HepG2 (cell line): Measurements from ENCODE around the gene FGF19. TPM values are rescaled to one million over a fixed set of nuclear protein-coding genes. Genes with fewer than 3 reads are reported as not detected.

Experiments used
- CHCHD3 ChIP-seq: sonication (generic); formaldehyde crosslinking; IDR thresholded peaks from 2 replicates; pipeline ENCODE4 v1.8.0; 2022; ENCODE audit warnings: mild to moderate bottlenecking, missing genetic modification reagents, moderate library complexity
- JARID2 ChIP-seq: sonication (generic); formaldehyde crosslinking; IDR thresholded peaks from 2 replicates; pipeline ENCODE4 v1.8.1; 2023; ENCODE audit warnings: missing genetic modification reagents, inconsistent platforms; ENCODE audit not compliant: insufficient replicate concordance
- KLF15 ChIP-seq: sonication (generic); formaldehyde crosslinking; IDR thresholded peaks from 2 replicates; pipeline ENCODE4 v1.8.1; 2023; ENCODE audit warnings: borderline replicate concordance, mild to moderate bottlenecking, inconsistent platforms, missing genetic modification reagents, mixed read lengths
- NFRKB ChIP-seq: fragments of 450-650 bp; IDR thresholded peaks from 2 replicates; pipeline ENCODE4 v1.6.1; 2017
- NONO ChIP-seq, 2 experiments: fragments of 450-650 bp in 1 of 2; sonication (generic) in 1 of 2; formaldehyde crosslinking in 1 of 2; IDR thresholded peaks in 1 of 2; conservative IDR thresholded peaks in 1 of 2; 2 replicates each; pipeline versions ENCODE4 v1.6.1 to v1.8.0; 2017 to 2022; ENCODE audit warnings: mild to moderate bottlenecking in 1 of 2, missing genetic modification reagents in 1 of 2, moderate library complexity in 1 of 2
- PAF1 ChIP-seq: IDR thresholded peaks from 2 replicates; pipeline ENCODE4 v1.6.1; 2016; ENCODE audit warnings: missing genetic modification reagents, missing compliant biosample characterization
- PCBP1 ChIP-seq: fragments of 200-400 bp; formaldehyde crosslinking; IDR thresholded peaks from 2 replicates; pipeline ENCODE4 v1.6.1; 2017; ENCODE audit warnings: mild to moderate bottlenecking, low read depth, low read length, borderline replicate concordance
- ZNF530 ChIP-seq: sonication (generic); formaldehyde crosslinking; IDR thresholded peaks from 2 replicates; pipeline ENCODE4 v1.5.0; 2020; ENCODE audit warnings: low read depth, mild to moderate bottlenecking, missing genetic modification reagents
- ZNF549 ChIP-seq: sonication (generic); formaldehyde crosslinking; IDR thresholded peaks from 2 replicates; pipeline ENCODE4 v1.5.0; 2020; ENCODE audit warnings: missing genetic modification reagents
- polyA plus RNA-seq, 8 experiments: library from polyadenylated mRNA; depleted of rRNA in 3 of 8; stranded (reverse) in 7 of 8; unstranded in 1 of 8; fragments of >200 nt; fragmentation: Illumina TruSeq in 4 of 8; extraction: Trizol in 4 of 8; gene quantifications; 2 replicates each; pipeline versions ENCODE4 v1.2.1 to v1.2.3, GENCODE V29; 2011 to 2016; ENCODE audit warnings: low read depth in 4 of 8, missing spikeins in 1 of 8, mixed read lengths in 1 of 8; ENCODE audit not compliant: insufficient read depth in 1 of 8
- total RNA-seq, 5 experiments: library from RNA; depleted of rRNA; stranded (reverse); fragments of >200 nt; fragmentation: Illumina TruSeq; extraction: Trizol; gene quantifications; 2 replicates each; pipeline ENCODE4 v1.2.3, GENCODE V29; 2016; ENCODE audit warnings: low read depth in 1 of 5
- TF ChIP-seq, protein P1 (sequence below), 2 experiments: sonication (generic) in 1 of 2; formaldehyde crosslinking in 1 of 2; IDR thresholded peaks; 2 replicates each; pipeline versions ENCODE4 v1.6.1 to v1.9.0; 2014 to 2022; ENCODE audit warnings: antibody characterized with exemption in 1 of 2, borderline replicate concordance in 1 of 2, inconsistent platforms in 1 of 2, low read depth in 1 of 2, missing genetic modification reagents in 1 of 2
- TF ChIP-seq, protein P2 (sequence below): sonication (generic); formaldehyde crosslinking; IDR thresholded peaks from 2 replicates; pipeline ENCODE4 v1.4.0; 2020; ENCODE audit warnings: missing genetic modification reagents
- TF ChIP-seq, protein P3 (sequence below): sonication (generic); formaldehyde crosslinking; IDR thresholded peaks from 2 replicates; pipeline ENCODE4 v1.8.1; 2023; ENCODE audit warnings: mild to moderate bottlenecking, moderate library complexity, missing genetic modification reagents
- TF ChIP-seq, protein P4 (sequence below): sonication (generic); formaldehyde crosslinking; IDR thresholded peaks from 2 replicates; pipeline ENCODE4; 2020; ENCODE audit warnings: missing genetic modification reagents, mild to moderate bottlenecking, borderline replicate concordance

Gene FGF19
- total and polyA plus RNA-seq, 2 of the 13 experiments (the other 11 are each of a cell fraction or from before 2014, with no cell fraction given) = 0.07 TPM; not detected in 1

DNA sequence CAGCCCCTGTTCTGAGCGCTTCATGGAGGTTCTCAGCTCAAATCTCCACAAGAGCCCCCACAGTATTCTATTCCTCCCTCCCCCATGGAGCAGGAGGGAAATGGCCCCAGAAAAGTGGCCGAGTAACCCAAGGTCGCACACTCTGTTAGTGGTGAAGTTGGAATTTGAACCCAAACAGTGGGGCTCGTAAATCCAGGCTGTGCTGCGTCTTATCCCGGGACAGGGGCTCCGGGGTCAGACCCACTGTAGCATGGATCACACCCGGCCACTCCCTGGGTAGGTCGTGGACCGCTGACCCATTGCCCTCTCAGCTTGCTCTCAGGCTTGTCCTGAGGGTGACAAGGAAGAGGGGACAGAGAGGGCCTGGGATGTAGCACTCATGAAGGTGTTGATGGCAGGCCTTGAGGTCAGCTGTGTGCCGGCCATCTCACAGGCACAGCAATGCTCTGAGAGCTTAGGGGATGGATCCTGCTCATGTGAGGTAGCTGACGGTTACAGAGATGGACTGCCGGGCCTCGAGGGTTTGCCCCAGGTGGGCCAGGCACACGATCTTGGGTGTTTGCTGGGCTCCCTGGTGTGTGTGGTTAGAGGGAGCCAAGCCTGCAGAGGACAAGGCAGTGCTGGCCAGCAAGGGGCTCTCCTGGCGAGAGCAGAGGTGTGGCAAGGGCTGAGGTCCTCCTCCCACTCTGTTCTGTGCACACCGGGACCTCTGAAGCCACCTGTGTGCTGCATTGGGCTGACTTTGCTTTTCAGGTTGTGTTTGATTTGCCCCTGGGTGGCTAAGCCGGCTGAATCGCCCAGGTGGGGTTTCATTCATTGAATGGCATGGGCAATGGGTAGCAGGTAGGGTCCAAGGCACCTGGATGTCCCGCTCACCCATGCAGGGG lies 2.3 kb upstream of the FGF19 start (continued):
- TF ChIP-seq, protein P1, sequence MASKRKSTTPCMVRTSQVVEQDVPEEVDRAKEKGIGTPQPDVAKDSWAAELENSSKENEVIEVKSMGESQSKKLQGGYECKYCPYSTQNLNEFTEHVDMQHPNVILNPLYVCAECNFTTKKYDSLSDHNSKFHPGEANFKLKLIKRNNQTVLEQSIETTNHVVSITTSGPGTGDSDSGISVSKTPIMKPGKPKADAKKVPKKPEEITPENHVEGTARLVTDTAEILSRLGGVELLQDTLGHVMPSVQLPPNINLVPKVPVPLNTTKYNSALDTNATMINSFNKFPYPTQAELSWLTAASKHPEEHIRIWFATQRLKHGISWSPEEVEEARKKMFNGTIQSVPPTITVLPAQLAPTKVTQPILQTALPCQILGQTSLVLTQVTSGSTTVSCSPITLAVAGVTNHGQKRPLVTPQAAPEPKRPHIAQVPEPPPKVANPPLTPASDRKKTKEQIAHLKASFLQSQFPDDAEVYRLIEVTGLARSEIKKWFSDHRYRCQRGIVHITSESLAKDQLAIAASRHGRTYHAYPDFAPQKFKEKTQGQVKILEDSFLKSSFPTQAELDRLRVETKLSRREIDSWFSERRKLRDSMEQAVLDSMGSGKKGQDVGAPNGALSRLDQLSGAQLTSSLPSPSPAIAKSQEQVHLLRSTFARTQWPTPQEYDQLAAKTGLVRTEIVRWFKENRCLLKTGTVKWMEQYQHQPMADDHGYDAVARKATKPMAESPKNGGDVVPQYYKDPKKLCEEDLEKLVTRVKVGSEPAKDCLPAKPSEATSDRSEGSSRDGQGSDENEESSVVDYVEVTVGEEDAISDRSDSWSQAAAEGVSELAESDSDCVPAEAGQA (IDR thresholded peaks at IDR 0.05; ENCODE audit: low read depth) = no peak
- TF ChIP-seq, protein P1 (CRISPR knock-in tag; IDR thresholded peaks at IDR 0.05; ENCODE audit: borderline replicate concordance) = no peak
- TF ChIP-seq, protein P2, sequence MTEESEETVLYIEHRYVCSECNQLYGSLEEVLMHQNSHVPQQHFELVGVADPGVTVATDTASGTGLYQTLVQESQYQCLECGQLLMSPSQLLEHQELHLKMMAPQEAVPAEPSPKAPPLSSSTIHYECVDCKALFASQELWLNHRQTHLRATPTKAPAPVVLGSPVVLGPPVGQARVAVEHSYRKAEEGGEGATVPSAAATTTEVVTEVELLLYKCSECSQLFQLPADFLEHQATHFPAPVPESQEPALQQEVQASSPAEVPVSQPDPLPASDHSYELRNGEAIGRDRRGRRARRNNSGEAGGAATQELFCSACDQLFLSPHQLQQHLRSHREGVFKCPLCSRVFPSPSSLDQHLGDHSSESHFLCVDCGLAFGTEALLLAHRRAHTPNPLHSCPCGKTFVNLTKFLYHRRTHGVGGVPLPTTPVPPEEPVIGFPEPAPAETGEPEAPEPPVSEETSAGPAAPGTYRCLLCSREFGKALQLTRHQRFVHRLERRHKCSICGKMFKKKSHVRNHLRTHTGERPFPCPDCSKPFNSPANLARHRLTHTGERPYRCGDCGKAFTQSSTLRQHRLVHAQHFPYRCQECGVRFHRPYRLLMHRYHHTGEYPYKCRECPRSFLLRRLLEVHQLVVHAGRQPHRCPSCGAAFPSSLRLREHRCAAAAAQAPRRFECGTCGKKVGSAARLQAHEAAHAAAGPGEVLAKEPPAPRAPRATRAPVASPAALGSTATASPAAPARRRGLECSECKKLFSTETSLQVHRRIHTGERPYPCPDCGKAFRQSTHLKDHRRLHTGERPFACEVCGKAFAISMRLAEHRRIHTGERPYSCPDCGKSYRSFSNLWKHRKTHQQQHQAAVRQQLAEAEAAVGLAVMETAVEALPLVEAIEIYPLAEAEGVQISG (CRISPR knock-in tag) = peak; percentile 60; the same call in 1 of the 2 replicates
- TF ChIP-seq KLF15 (CRISPR knock-in tag) = no peak
- no peak for TF ChIP-seq PAF1 (CRISPR knock-in tag)
- TF ChIP-seq ZNF530 = no peak
- TF ChIP-seq, protein P3, sequence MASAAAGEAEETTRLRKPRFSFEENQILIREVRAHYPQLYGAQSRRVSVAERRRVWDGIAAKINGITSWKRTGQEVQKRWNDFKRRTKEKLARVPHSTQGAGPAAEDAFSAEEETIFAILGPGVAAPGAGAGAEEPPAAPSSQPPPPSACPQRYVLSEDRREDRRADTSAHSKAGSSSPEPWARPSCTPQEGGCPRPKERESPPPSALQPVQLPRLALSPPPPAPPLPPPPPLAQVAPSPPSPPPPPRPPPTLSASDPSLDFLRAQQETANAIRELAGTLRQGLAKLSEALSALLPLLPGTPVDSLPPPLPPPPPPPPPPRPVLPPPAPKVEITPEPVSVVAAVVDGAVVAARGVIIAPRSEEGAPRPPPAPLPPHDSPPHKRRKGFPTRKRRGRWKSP (CRISPR knock-in tag) = no peak
- TF ChIP-seq NONO (IDR thresholded peaks at IDR 0.05) = no peak
- TF ChIP-seq NONO (CRISPR knock-in tag; conservative IDR thresholded peaks at IDR 0.05) = no peak
- TF ChIP-seq PCBP1 = no peak
- no peak for TF ChIP-seq NFRKB
- no peak for TF ChIP-seq ZNF549 (CRISPR knock-in tag)
- TF ChIP-seq, protein P4, sequence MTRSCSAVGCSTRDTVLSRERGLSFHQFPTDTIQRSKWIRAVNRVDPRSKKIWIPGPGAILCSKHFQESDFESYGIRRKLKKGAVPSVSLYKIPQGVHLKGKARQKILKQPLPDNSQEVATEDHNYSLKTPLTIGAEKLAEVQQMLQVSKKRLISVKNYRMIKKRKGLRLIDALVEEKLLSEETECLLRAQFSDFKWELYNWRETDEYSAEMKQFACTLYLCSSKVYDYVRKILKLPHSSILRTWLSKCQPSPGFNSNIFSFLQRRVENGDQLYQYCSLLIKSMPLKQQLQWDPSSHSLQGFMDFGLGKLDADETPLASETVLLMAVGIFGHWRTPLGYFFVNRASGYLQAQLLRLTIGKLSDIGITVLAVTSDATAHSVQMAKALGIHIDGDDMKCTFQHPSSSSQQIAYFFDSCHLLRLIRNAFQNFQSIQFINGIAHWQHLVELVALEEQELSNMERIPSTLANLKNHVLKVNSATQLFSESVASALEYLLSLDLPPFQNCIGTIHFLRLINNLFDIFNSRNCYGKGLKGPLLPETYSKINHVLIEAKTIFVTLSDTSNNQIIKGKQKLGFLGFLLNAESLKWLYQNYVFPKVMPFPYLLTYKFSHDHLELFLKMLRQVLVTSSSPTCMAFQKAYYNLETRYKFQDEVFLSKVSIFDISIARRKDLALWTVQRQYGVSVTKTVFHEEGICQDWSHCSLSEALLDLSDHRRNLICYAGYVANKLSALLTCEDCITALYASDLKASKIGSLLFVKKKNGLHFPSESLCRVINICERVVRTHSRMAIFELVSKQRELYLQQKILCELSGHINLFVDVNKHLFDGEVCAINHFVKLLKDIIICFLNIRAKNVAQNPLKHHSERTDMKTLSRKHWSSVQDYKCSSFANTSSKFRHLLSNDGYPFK (CRISPR knock-in tag) = no peak
- TF ChIP-seq JARID2 (CRISPR knock-in tag) = no peak
- no peak for TF ChIP-seq CHCHD3 (CRISPR knock-in tag)
